HL-60 (cell line): ENCODE results near the gene CDK5R1.

Experiments
- CTCF ChIP-seq: IDR thresholded peaks from one replicate; pipeline ENCODE4 v1.5.1; 2011; ENCODE audit warnings: low read length, control low read depth, inconsistent platforms; ENCODE audit not compliant: insufficient read depth
- POLR2AphosphoS5 ChIP-seq: IDR thresholded peaks from 2 replicates; pipeline ENCODE4 v1.6.1; 2012; ENCODE audit warnings: low read depth
- SPI1 ChIP-seq: IDR thresholded peaks from 2 replicates; pipeline ENCODE4 v1.6.1; 2012; ENCODE audit warnings: low read depth, mild to moderate bottlenecking, borderline replicate concordance

- TF ChIP-seq SPI1 (no peak), CTCF (no peak), POLR2AphosphoS5 (no peak)
Observed at GRCh38 chr17:32452281-32452680, 34.5 kb upstream of the CDK5R1 start.
